GM19193 (cell line): Measurements from ENCODE around the gene NANP.

Experiments
- POLR2A ChIP-seq: IDR thresholded peaks from 4 replicates; pipeline ENCODE4 v1.6.1; 2011; ENCODE audit not compliant: insufficient read depth, insufficient read length; ENCODE audit errors: extremely low read depth

NANP gene

GRCh38 chr20:25579081-25579770 is 44.6 kb downstream of the NANP start:
- TF ChIP-seq POLR2A: no peak

GRCh38 chr20:25576783-25577530 is 46.9 kb downstream of the NANP start:
- TF ChIP-seq POLR2A: no peak

- TF ChIP-seq POLR2A: no peak
These were observed 49.4 kb downstream of the NANP start for GRCh38 chr20:25574411-25574810.

- TF ChIP-seq POLR2A: no peak
These were observed 50.2 kb downstream of the NANP start for GRCh38 chr20:25573288-25574251.

- TF ChIP-seq POLR2A: no peak
These were observed 52.0 kb downstream of the NANP start for GRCh38 chr20:25571817-25572216.

- no peak for TF ChIP-seq POLR2A
These were observed 52.6 kb downstream of the NANP start for GRCh38 chr20:25571240-25571639.

GRCh38 chr20:25570148-25570530 is 53.7 kb downstream of the NANP start:
- no peak for TF ChIP-seq POLR2A

GRCh38 chr20:25567286-25567685 is 56.5 kb downstream of the NANP start:
- TF ChIP-seq POLR2A: no peak

GRCh38 chr20:25566821-25567220 is 57.0 kb downstream of the NANP start:
- no peak for TF ChIP-seq POLR2A

GRCh38 chr20:25565578-25566157 is 58.1 kb downstream of the NANP start:
- no peak for TF ChIP-seq POLR2A

GRCh38 chr20:25563876-25564275 is 59.9 kb downstream of the NANP start:
- no peak for TF ChIP-seq POLR2A

- no peak for TF ChIP-seq POLR2A
These were observed 60.5 kb downstream of the NANP start for GRCh38 chr20:25563362-25563761.
